OCI-LY1 (cell line): ENCODE measurements around the gene EPB41L4A.

Source experiments
- H2AFZ ChIP-seq: fragments of 200-600 bp; sonication (generic), shearing (Covaris generic); 2 replicates; pipeline ENCODE4 v1.6.0; 2014; ENCODE audit warnings: antibody characterized with exemption, mild to moderate bottlenecking, low read length
- H3F3A ChIP-seq: fragments of 200-600 bp; sonication (generic), shearing (Covaris generic); 2 replicates; pipeline ENCODE4 v1.6.0; 2014; ENCODE audit warnings: mild to moderate bottlenecking, antibody characterized with exemption, low read length, moderate library complexity; ENCODE audit not compliant: insufficient read depth
- H3K27ac ChIP-seq: fragments of 200-600 bp; sonication (generic); 2 replicates; pipeline ENCODE4 v1.5.1; 2014; ENCODE audit warnings: low read length, mixed run types, mild to moderate bottlenecking, low read depth; ENCODE audit not compliant: poor library complexity, severe bottlenecking
- H3K27me3 ChIP-seq: fragments of 200-600 bp; sonication (generic); 2 replicates; pipeline ENCODE4 v1.6.0; 2014; ENCODE audit warnings: antibody characterized with exemption, mild to moderate bottlenecking, low read length, moderate library complexity; ENCODE audit not compliant: insufficient read depth
- H3K36me3 ChIP-seq: fragments of 200-600 bp; sonication (generic); 2 replicates; pipeline ENCODE4 v1.6.1; 2014; ENCODE audit warnings: mild to moderate bottlenecking, antibody characterized with exemption, low read length, moderate library complexity, mixed read lengths; ENCODE audit not compliant: insufficient read depth
- H3K4me1 ChIP-seq: fragments of 200-600 bp; sonication (generic); 2 replicates; pipeline ENCODE4 v1.5.1; 2014; ENCODE audit warnings: mild to moderate bottlenecking, low read length, moderate library complexity; ENCODE audit not compliant: insufficient read depth, severe bottlenecking
- H3K4me2 ChIP-seq: fragments of 200-600 bp; sonication (generic), shearing (Covaris generic); 2 replicates; pipeline ENCODE4 v1.6.1; 2014; ENCODE audit warnings: low read length
- H3K4me3 ChIP-seq: fragments of 200-600 bp; sonication (generic); 2 replicates; pipeline ENCODE4 v1.5.1; 2014; ENCODE audit warnings: low read length, low read depth, mild to moderate bottlenecking, mixed read lengths; ENCODE audit not compliant: poor library complexity, severe bottlenecking
- H3K79me2 ChIP-seq: fragments of 200-600 bp; shearing (Covaris generic); 2 replicates; pipeline ENCODE4 v1.6.1; 2016; ENCODE audit warnings: mixed run types, low read length, mixed read lengths; ENCODE audit not compliant: insufficient read depth
- H3K9ac ChIP-seq: fragments of 200-600 bp; sonication (generic), shearing (Covaris generic); 2 replicates; pipeline ENCODE4 v1.6.1; 2014; ENCODE audit warnings: mild to moderate bottlenecking, low read length, mixed read lengths
- H3K9me2 ChIP-seq: fragments of 200-600 bp; sonication (generic), shearing (Covaris generic); 2 replicates; pipeline ENCODE4 v1.6.1; 2014; ENCODE audit warnings: low read depth, mild to moderate bottlenecking, low read length, mixed read lengths
- H3K9me3 ChIP-seq: fragments of 200-600 bp; shearing (Covaris generic); 2 replicates; pipeline ENCODE4 v1.6.1; 2014; ENCODE audit warnings: low read length, mixed read lengths
- H4K20me1 ChIP-seq: fragments of 200-600 bp; sonication (generic), shearing (Covaris generic); 2 replicates; pipeline ENCODE4 v1.6.0; 2016; ENCODE audit warnings: mild to moderate bottlenecking, low read length; ENCODE audit not compliant: insufficient read depth
- CTCF ChIP-seq: fragments of 200-600 bp; sonication (generic), shearing (Covaris generic); IDR thresholded peaks from 2 replicates; pipeline ENCODE4 v1.5.1; 2017; ENCODE audit warnings: mild to moderate bottlenecking, antibody characterized with exemption, low read length, moderate library complexity, mixed read lengths
- EZH2 ChIP-seq: fragments of 200-600 bp; sonication (generic), shearing (Covaris generic); IDR thresholded peaks from 2 replicates; pipeline ENCODE4 v1.8.0; 2017; ENCODE audit warnings: borderline replicate concordance, mixed run types, mild to moderate bottlenecking, antibody characterized with exemption, low read length, moderate library complexity, mixed read lengths

EPB41L4A gene

GRCh38 chr5:112217843-112218579 is 201.1 kb downstream of the EPB41L4A start:
- Histone ChIP-seq H3K9me2 (no peaks in the 10 kb centered on the region), H3K4me1 (no peaks in the 10 kb centered on the region), H3K4me3 (no peak overlapping the region), H3K9me3 (no peaks in the 10 kb centered on the region), H3K9ac (no peak overlapping the region), H4K20me1 (no peaks in the 10 kb centered on the region), H2AFZ (no peak overlapping the region), H3K4me2 (no peak overlapping the region), H3K36me3 (no peaks in the 10 kb centered on the region), H3K27ac (no peak overlapping the region), H3F3A (no peaks in the 10 kb centered on the region), H3K27me3 (no peaks in the 10 kb centered on the region), H3K79me2 (no peaks in the 10 kb centered on the region)
- TF ChIP-seq CTCF (no peak), EZH2 (no peak)

GRCh38 chr5:112216140-112216539 is 202.9 kb downstream of the EPB41L4A start:
- H4K20me1 ChIP-seq: no peaks in the 10 kb centered on the region
- H3K9ac ChIP-seq: no peak overlapping the region
- no peaks in the 10 kb centered on the region for H3K9me3 ChIP-seq
- H3K9me2 ChIP-seq: no peaks in the 10 kb centered on the region
- H3K79me2 ChIP-seq: no peaks in the 10 kb centered on the region
- TF ChIP-seq EZH2: no peak
- no peak for TF ChIP-seq CTCF
- H3K27me3 ChIP-seq: no peaks in the 10 kb centered on the region
- H3K4me1 ChIP-seq: no peaks in the 10 kb centered on the region
- H3K36me3 ChIP-seq: no peaks in the 10 kb centered on the region
- no peak overlapping the region for H3K4me3 ChIP-seq
- no peak overlapping the region for H3K4me2 ChIP-seq
- H3F3A ChIP-seq: no peaks in the 10 kb centered on the region
- no peak overlapping the region for H2AFZ ChIP-seq
- H3K27ac ChIP-seq: no peak overlapping the region

GRCh38 chr5:112210430-112211005 is 208.6 kb downstream of the EPB41L4A start:
- H3K27me3 ChIP-seq: no peaks in the 10 kb centered on the region
- no peaks in the 10 kb centered on the region for H3K9me3 ChIP-seq
- no peaks in the 10 kb centered on the region for H3F3A ChIP-seq
- H3K79me2 ChIP-seq: no peaks in the 10 kb centered on the region
- H2AFZ ChIP-seq: no peak overlapping the region
- no peak overlapping the region for H3K9ac ChIP-seq
- no peaks in the 10 kb centered on the region for H3K4me1 ChIP-seq
- H3K9me2 ChIP-seq: no peaks in the 10 kb centered on the region
- no peak overlapping the region for H3K4me2 ChIP-seq
- no peaks in the 10 kb centered on the region for H4K20me1 ChIP-seq
- no peak overlapping the region for H3K4me3 ChIP-seq
- no peak overlapping the region for H3K27ac ChIP-seq
- no peaks in the 10 kb centered on the region for H3K36me3 ChIP-seq
- TF ChIP-seq CTCF (peak; percentile 68), EZH2 (no peak)
